Measurements from ENCODE around the gene CEP72.

DNA sequence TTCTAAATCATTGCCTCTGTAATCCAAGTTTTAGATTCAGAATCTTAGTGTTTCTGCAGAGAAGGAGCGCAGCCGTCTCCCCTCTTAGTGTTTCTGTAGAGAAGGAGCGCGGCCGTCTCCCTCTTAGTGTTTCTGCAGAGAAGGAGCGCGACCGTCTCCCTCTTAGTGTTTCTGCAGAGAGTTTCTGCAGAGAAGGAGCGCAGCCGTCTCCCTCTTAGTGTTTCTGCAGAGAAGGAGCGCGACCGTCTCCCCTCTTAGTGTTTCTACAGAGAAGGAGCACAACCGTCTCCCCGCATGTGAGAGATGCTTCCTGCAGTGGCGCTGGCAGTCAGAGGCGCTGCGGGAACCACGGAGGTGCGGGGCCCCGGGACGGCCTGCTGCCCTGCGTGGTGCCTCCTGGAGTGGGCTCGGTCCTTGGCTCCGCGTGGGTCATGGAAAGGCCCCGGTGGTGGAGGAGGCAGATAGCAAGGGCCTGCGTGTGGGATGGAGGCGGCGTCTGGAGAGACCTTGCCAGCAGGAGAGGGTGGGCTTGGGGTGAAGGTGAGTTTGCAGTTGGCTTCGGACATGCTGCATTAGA is 10.9 kb downstream of the CEP72 start:
- TF ChIP-seq ZNF384 (IDR thresholded peaks at IDR 0.05), result no peak
- TF ChIP-seq HDGF (IDR thresholded peaks at IDR 0.05; ENCODE audit: borderline replicate concordance), result no peak
- TF ChIP-seq SUZ12 (IDR thresholded peaks at IDR 0.05), result no peak
- TF ChIP-seq FOXK2 (IDR thresholded peaks at IDR 0.05), result no peak
- no peak for TF ChIP-seq BHLHE40 (IDR thresholded peaks at IDR 0.05; ENCODE audit: borderline replicate concordance)
- TF ChIP-seq SP1 (IDR thresholded peaks at IDR 0.05), result no peak
- TF ChIP-seq CTBP1 (IDR thresholded peaks at IDR 0.05; ENCODE audit: borderline replicate concordance), result no peak
- no peak for TF ChIP-seq FOXA1 (IDR thresholded peaks at IDR 0.05)
